ENCODE measurements around the gene NPHP1. TPM values are rescaled to one million over a fixed set of nuclear protein-coding genes. Genes with fewer than 3 reads are reported as not detected.

NPHP1 gene
- total and polyA plus RNA-seq, 7 donors = 2.4 to 17.7 (median 10.3) TPM

DNA sequence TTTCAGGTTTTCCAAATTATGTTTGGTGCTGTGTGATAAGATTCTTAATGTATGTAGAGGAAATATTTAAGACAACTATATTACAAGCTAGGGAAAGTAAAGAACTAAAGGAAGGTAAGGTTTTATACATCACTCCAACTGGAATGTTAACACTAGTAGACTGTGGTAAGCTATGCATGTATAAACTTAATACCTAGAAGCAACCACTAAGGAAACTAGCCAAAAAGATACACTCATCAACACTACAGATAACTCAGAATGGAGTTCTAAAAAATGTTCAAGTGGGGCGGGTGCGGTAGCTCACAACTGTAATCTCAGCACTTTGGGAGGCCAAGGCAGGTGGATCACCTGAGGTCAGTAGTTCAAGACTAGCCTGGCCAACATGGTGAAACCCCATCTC, 51.4 kb downstream of the NPHP1 start:
- intact Hi-C loops (cut with DNase I) = no loop called here
- 66 to 82% (median 69%) methylated on average over 2 of the region's 2 CpGs for WGBS, 3 donors
- no peak for DNase-seq
- TF ChIP-seq CTCF (IDR thresholded peaks at IDR 0.05) = no peak
- Histone ChIP-seq H3K27ac (no peak overlapping the region), H3K36me3 (ENCODE audit: insufficient read depth in 1 of 2, low read depth in 1 of 2) (peaks cover 0 to 51% of the 10 kb centered on the region in 2 donors), H3K9me3 (no peaks in the 10 kb centered on the region), H3K27me3 (ENCODE audit: insufficient read depth in 3 of 3, low read length in 2 of 3) (no peaks in the 10 kb centered on the region), H3K4me1 (peaks cover 5% of the 10 kb centered on the region), H3K4me3 (no peak overlapping the region)
- no peak for ATAC-seq

DNA sequence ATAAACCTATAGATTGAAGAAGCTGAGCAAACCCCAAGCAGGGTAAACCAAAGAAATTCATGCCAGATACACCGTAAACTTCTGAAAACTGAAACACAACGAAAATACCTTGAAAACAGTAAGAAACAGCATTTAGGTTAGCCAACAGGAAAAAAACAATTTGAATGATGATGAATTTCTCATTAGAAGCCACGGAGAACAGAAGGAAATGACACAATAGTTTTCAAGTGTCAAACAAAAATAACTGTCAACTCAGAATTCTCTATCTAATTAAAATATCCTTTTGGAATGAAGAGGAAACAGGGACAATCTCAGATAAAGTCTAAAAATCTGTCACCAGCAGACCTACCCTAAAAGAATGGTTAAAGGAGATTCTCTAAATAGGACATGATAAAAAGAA, 51.9 kb downstream of the NPHP1 start:
- Histone ChIP-seq H3K27ac (no peak overlapping the region), H3K4me1 (peaks cover 5% of the 10 kb centered on the region), H3K4me3 (no peak overlapping the region), H3K9me3 (no peaks in the 10 kb centered on the region), H3K27me3 (ENCODE audit: insufficient read depth in 3 of 3, low read length in 2 of 3) (no peaks in the 10 kb centered on the region), H3K36me3 (ENCODE audit: insufficient read depth in 1 of 2, low read depth in 1 of 2) (peaks cover 0 to 51% of the 10 kb centered on the region in 2 donors)
- WGBS, 3 donors = 66 to 74% (median 69%) methylated on average over 3 of the region's 3 CpGs
- DNase-seq (no peak), ATAC-seq (no peak)
- TF ChIP-seq CTCF (IDR thresholded peaks at IDR 0.05) = no peak
- intact Hi-C loops (cut with DNase I) = no loop called here

- Histone ChIP-seq H3K27me3 (ENCODE audit: insufficient read depth in 3 of 3, low read length in 2 of 3) (no peaks in the 10 kb centered on the region), H3K4me1 (peaks cover 5% of the 10 kb centered on the region), H3K27ac (no peak overlapping the region), H3K4me3 (no peak overlapping the region), H3K36me3 (ENCODE audit: insufficient read depth in 1 of 2, low read depth in 1 of 2) (peaks cover 0 to 67% of the 10 kb centered on the region in 2 donors), H3K9me3 (no peaks in the 10 kb centered on the region)
- no peak for TF ChIP-seq CTCF (IDR thresholded peaks at IDR 0.05)
- DNase-seq (no peak), ATAC-seq (peak in 1 of 4 donors; percentile 42)
- 75 to 82% (median 76%) methylated on average over 6 of the region's 6 CpGs for WGBS, 3 donors
- intact Hi-C loops (cut with DNase I) = no loop called here
These were observed 55.2 kb downstream of the NPHP1 start for GRCh38 chr2:110149330-110150220.

DNA sequence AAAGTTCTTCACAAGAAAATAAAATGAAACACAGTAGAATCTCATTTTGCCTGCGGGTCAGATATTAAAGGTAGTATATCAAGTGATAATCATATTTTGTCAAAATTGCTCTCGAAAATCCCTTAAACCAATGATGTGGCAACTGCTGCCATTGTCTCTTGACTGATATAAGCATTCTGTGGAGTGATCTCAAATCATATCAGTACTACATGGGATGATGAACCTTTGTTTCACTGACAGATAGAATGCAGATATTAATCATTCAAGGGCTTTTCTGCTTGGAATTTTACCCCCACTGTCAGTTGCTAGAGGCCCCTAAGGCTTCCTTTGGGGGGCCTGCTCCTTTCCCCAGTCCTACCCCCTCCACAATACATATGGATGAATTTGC, 57.9 kb downstream of the NPHP1 start:
- H3K4me1 ChIP-seq = peaks cover 5% of the 10 kb centered on the region
- WGBS, 3 donors = 96 to 97% (median 96%) methylated on average over 2 of the region's 2 CpGs
- intact Hi-C loops (cut with DNase I) = no loop called here

More for the DNA sequence above, 57.9 kb downstream of the NPHP1 start:
- no peak overlapping the region for H3K4me3 ChIP-seq
- no peak for TF ChIP-seq CTCF (IDR thresholded peaks at IDR 0.05)
- H3K27ac ChIP-seq = no peak overlapping the region
- H3K9me3 ChIP-seq = no peaks in the 10 kb centered on the region
- H3K27me3 ChIP-seq (ENCODE audit: insufficient read depth in 3 of 3, low read length in 2 of 3) = no peaks in the 10 kb centered on the region
- no peak for ATAC-seq
- no peak for DNase-seq
- peaks cover 8 to 93% of the 10 kb centered on the region in 2 donors for H3K36me3 ChIP-seq (ENCODE audit: insufficient read depth in 1 of 2, low read depth in 1 of 2)
